Thyroid gland (tissue), 4 donors: ENCODE results near the gene USP11.

Experiments used
- POLR2A ChIP-seq, 2 donors: fragments of 450-650 bp; IDR thresholded peaks; one replicate each; pipeline ENCODE4 v1.6.1; 2017; ENCODE audit warnings: antibody characterized with exemption in 2 of 2, mild to moderate bottlenecking in 2 of 2, moderate library complexity in 1 of 2
- TF ChIP-seq, protein P1 (sequence below), 6 experiments: fragments of 200-600 bp in 3 of 6; fragments of 450-650 bp in 3 of 6; sonication (generic) in 3 of 6; IDR thresholded peaks; one replicate each; pipeline ENCODE4 v1.5.1; 2016 to 2019; ENCODE audit warnings: antibody characterized with exemption in 6 of 6, mild to moderate bottlenecking in 2 of 6, inconsistent platforms in 1 of 6, moderate library complexity in 1 of 6

DNA sequence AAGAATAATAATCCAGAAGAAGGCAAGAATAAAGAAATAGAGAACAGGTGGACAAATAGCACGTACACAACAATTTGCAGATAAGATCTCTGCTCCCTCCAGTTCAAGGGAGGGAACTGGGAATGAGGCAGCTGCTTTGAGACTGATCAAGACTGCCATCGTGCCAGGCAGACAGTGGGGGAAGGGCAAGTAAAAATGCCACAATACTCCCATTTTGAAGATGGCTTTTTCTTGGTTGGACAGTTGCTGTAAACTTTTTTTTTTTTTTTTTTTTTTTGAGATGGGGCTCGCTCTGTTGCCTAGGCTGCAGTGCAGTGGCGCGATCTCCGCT lies 17.2 kb downstream of the USP11 start:
- TF ChIP-seq, protein P1, sequence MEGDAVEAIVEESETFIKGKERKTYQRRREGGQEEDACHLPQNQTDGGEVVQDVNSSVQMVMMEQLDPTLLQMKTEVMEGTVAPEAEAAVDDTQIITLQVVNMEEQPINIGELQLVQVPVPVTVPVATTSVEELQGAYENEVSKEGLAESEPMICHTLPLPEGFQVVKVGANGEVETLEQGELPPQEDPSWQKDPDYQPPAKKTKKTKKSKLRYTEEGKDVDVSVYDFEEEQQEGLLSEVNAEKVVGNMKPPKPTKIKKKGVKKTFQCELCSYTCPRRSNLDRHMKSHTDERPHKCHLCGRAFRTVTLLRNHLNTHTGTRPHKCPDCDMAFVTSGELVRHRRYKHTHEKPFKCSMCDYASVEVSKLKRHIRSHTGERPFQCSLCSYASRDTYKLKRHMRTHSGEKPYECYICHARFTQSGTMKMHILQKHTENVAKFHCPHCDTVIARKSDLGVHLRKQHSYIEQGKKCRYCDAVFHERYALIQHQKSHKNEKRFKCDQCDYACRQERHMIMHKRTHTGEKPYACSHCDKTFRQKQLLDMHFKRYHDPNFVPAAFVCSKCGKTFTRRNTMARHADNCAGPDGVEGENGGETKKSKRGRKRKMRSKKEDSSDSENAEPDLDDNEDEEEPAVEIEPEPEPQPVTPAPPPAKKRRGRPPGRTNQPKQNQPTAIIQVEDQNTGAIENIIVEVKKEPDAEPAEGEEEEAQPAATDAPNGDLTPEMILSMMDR (IDR thresholded peaks at IDR 0.05) = no peak
- TF ChIP-seq POLR2A (IDR thresholded peaks at IDR 0.05) = no peak
